Measurements from ENCODE around the gene CELSR1.

The CELSR1 gene

GRCh38 chr22:46391486-46392136 is 145.8 kb downstream of the CELSR1 start:
- DNase-seq = no peak

GRCh38 chr22:46390652-46391301 is 146.6 kb downstream of the CELSR1 start:
- peak; percentile 52 for DNase-seq

- DNase-seq = no peak
Observed at GRCh38 chr22:46390105-46390651, 147.2 kb downstream of the CELSR1 start.

- DNase-seq = no peak
Observed at GRCh38 chr22:46389081-46389480, 148.3 kb downstream of the CELSR1 start.

GRCh38 chr22:46388647-46389046 is 148.8 kb downstream of the CELSR1 start:
- no peak for DNase-seq

- no peak for DNase-seq
Observed at GRCh38 chr22:46387748-46388147, 149.7 kb downstream of the CELSR1 start.

GRCh38 chr22:46386312-46386711 is 151.1 kb downstream of the CELSR1 start:
- no peak for DNase-seq

- no peak for DNase-seq
Observed at GRCh38 chr22:46382524-46382923, 154.9 kb downstream of the CELSR1 start.

GRCh38 chr22:46381731-46382130 is 155.7 kb downstream of the CELSR1 start:
- no peak for DNase-seq

- DNase-seq = no peak
Observed at GRCh38 chr22:46381142-46381541, 156.3 kb downstream of the CELSR1 start.

GRCh38 chr22:46380581-46380980 is 156.8 kb downstream of the CELSR1 start:
- no peak for DNase-seq

GRCh38 chr22:46380069-46380468 is 157.4 kb downstream of the CELSR1 start:
- no peak for DNase-seq

GRCh38 chr22:46379066-46379930 is 158.1 kb downstream of the CELSR1 start:
- no peak for DNase-seq

GRCh38 chr22:46378426-46379065 is 158.9 kb downstream of the CELSR1 start:
- no peak for DNase-seq

GRCh38 chr22:46377525-46378425 is 159.6 kb downstream of the CELSR1 start:
- DNase-seq = no peak

- DNase-seq = no peak
Observed at GRCh38 chr22:46376908-46377524, 160.4 kb downstream of the CELSR1 start.

GRCh38 chr22:46376111-46376510 is 161.3 kb downstream of the CELSR1 start:
- DNase-seq = no peak

- no peak for DNase-seq
Observed at GRCh38 chr22:46374663-46375474, 162.6 kb downstream of the CELSR1 start.

- no peak for DNase-seq
Observed at GRCh38 chr22:46373921-46374662, 163.3 kb downstream of the CELSR1 start.

- no peak for DNase-seq
Observed at GRCh38 chr22:46373159-46373558, 164.3 kb downstream of the CELSR1 start.
